ENCODE measurements around the gene JAKMIP1. TPM values are rescaled to one million over a fixed set of nuclear protein-coding genes. Genes with fewer than 3 reads are reported as not detected.

JAKMIP1 gene
- total RNA-seq, 1 donor from 2014 or later = 5.5 TPM

- Histone ChIP-seq H3K27ac (no peak overlapping the region), H3K9ac (no peak overlapping the region), H3K36me3 (no peaks in the 10 kb centered on the region), H3K4me2 (no peak overlapping the region), H3F3A (ENCODE audit: low read depth) (no peaks in the 10 kb centered on the region), H3K79me2 (ENCODE audit: low read depth) (no peaks in the 10 kb centered on the region), H3K4me3 (no peak overlapping the region), H2AFZ (replicated peaks) (no peak overlapping the region), H4K20me1 (ENCODE audit: low read depth) (no peaks in the 10 kb centered on the region), H3K27me3 (no peaks in the 10 kb centered on the region), H3K9me3 (ENCODE audit: low read depth) (no peaks in the 10 kb centered on the region), H3K4me1 (no peaks in the 10 kb centered on the region)
- Mint-ChIP-seq H3K27ac (peak overlapping the region; percentile 58), H3K27me3 (ENCODE audit: insufficient read depth, low read depth) (peaks cover 8% of the 10 kb centered on the region), H3K36me3 (no peaks in the 10 kb centered on the region), H3K4me1 (peaks cover 16% of the 10 kb centered on the region), H3K4me3 (peak overlapping the region; percentile 5), H3K9me3 (no peaks in the 10 kb centered on the region)
- no peak for DNase-seq (ENCODE audit: low spot score)
- no peak for TF ChIP-seq EZH2phosphoT487 (IDR thresholded peaks at IDR 0.05)
- TF ChIP-seq EZH2 (IDR thresholded peaks at IDR 0.05) = no peak
- TF ChIP-seq CTCF (IDR thresholded peaks at IDR 0.05) = no peak
Observed at GRCh38 chr4:6085691-6086628, 114.4 kb downstream of the JAKMIP1 start.

GRCh38 chr4:6085028-6085690 lies 115.2 kb downstream of the JAKMIP1 start:
- no peak overlapping the region for H3K4me2 ChIP-seq
- peaks cover 10% of the 10 kb centered on the region for H3K4me1 Mint-ChIP-seq
- no peaks in the 10 kb centered on the region for H3F3A ChIP-seq (ENCODE audit: low read depth)
- no peaks in the 10 kb centered on the region for H3K79me2 ChIP-seq (ENCODE audit: low read depth)
- DNase-seq (ENCODE audit: low spot score) = no peak
- no peaks in the 10 kb centered on the region for H3K36me3 ChIP-seq
- H3K27me3 Mint-ChIP-seq (ENCODE audit: insufficient read depth, low read depth) = peaks cover 5% of the 10 kb centered on the region
- H3K9ac ChIP-seq = no peak overlapping the region
- no peaks in the 10 kb centered on the region for H3K36me3 Mint-ChIP-seq
- H3K27ac ChIP-seq = no peak overlapping the region
- H3K4me3 Mint-ChIP-seq = no peak overlapping the region
- no peaks in the 10 kb centered on the region for H3K4me1 ChIP-seq
- H4K20me1 ChIP-seq (ENCODE audit: low read depth) = no peaks in the 10 kb centered on the region
- no peaks in the 10 kb centered on the region for H3K9me3 ChIP-seq (ENCODE audit: low read depth)
- no peaks in the 10 kb centered on the region for H3K9me3 Mint-ChIP-seq
- no peak overlapping the region for H3K27ac Mint-ChIP-seq
- TF ChIP-seq CTCF (IDR thresholded peaks at IDR 0.05) = no peak
- no peak for TF ChIP-seq EZH2 (IDR thresholded peaks at IDR 0.05)
- TF ChIP-seq EZH2phosphoT487 (IDR thresholded peaks at IDR 0.05) = no peak
- no peak overlapping the region for H3K4me3 ChIP-seq
- H3K27me3 ChIP-seq = no peaks in the 10 kb centered on the region
- no peak overlapping the region for H2AFZ ChIP-seq (replicated peaks)

GRCh38 chr4:6079965-6080364 lies 120.4 kb downstream of the JAKMIP1 start:
- Histone ChIP-seq H3K9ac (no peak overlapping the region), H3K79me2 (ENCODE audit: low read depth) (no peaks in the 10 kb centered on the region), H3K9me3 (ENCODE audit: low read depth) (no peaks in the 10 kb centered on the region), H3K27ac (no peak overlapping the region), H2AFZ (replicated peaks) (no peak overlapping the region), H3K27me3 (no peaks in the 10 kb centered on the region), H3K4me2 (no peak overlapping the region), H3K4me1 (no peaks in the 10 kb centered on the region), H3F3A (ENCODE audit: low read depth) (no peaks in the 10 kb centered on the region), H3K4me3 (no peak overlapping the region), H3K36me3 (no peaks in the 10 kb centered on the region), H4K20me1 (ENCODE audit: low read depth) (no peaks in the 10 kb centered on the region)
- no peak for TF ChIP-seq CTCF (IDR thresholded peaks at IDR 0.05)
- no peak for TF ChIP-seq EZH2phosphoT487 (IDR thresholded peaks at IDR 0.05)
- TF ChIP-seq EZH2 (IDR thresholded peaks at IDR 0.05) = no peak
- peaks cover 6% of the 10 kb centered on the region for H3K27me3 Mint-ChIP-seq (ENCODE audit: insufficient read depth, low read depth)
- no peaks in the 10 kb centered on the region for H3K4me1 Mint-ChIP-seq
- H3K9me3 Mint-ChIP-seq = no peaks in the 10 kb centered on the region
- no peaks in the 10 kb centered on the region for H3K36me3 Mint-ChIP-seq
- no peak for DNase-seq (ENCODE audit: low spot score)
- H3K27ac Mint-ChIP-seq = no peak overlapping the region
- no peak overlapping the region for H3K4me3 Mint-ChIP-seq

All from neural progenitor cell (in vitro differentiated cells).